Effector memory CD8-positive, alpha-beta T cell (primary cell): Measurements from ENCODE around the gene GPBP1L1.
A peak's percentile ranks its signal among the peaks of the same experiment; 100 is the strongest.

Experiments used
- ATAC-seq: fragments of 150-1000 bp; cut with Tn5 transposase; replicated peaks from 2 replicates; pipeline ENCODE4 v1.10.0; 2021; ENCODE audit warnings: mild to moderate bottlenecking, moderate library complexity
- DNase-seq, 3 experiments: peaks; one replicate each; pipeline ENCODE4 v3.0.0; 2021
- H3K27ac Mint-ChIP-seq, 2 donors: one replicate each; pipeline ENCODE4 v1.8.0; 2022; ENCODE audit warnings: mild to moderate bottlenecking in 2 of 2, mixed read lengths in 2 of 2, moderate library complexity in 2 of 2
- H3K27me3 Mint-ChIP-seq, 2 donors: one replicate each; pipeline ENCODE4 v1.8.0; 2022; ENCODE audit warnings: mixed read lengths in 2 of 2
- H3K36me3 Mint-ChIP-seq: one replicate; pipeline ENCODE4 v1.8.0; 2022; ENCODE audit warnings: mild to moderate bottlenecking, moderate library complexity, mixed read lengths; ENCODE audit not compliant: insufficient read depth
- H3K4me1 Mint-ChIP-seq, 2 donors: one replicate each; pipeline ENCODE4 v1.8.0; 2022; ENCODE audit warnings: low read depth in 2 of 2, mixed read lengths in 2 of 2
- H3K4me3 Mint-ChIP-seq, 2 donors: one replicate each; pipeline ENCODE4 v1.8.0; 2022; ENCODE audit warnings: mild to moderate bottlenecking in 2 of 2, mixed read lengths in 2 of 2, moderate library complexity in 2 of 2
- H3K9me3 Mint-ChIP-seq, 2 donors: one replicate each; pipeline ENCODE4 v1.8.0; 2022; ENCODE audit warnings: mixed read lengths in 2 of 2

The GPBP1L1 gene

DNA sequence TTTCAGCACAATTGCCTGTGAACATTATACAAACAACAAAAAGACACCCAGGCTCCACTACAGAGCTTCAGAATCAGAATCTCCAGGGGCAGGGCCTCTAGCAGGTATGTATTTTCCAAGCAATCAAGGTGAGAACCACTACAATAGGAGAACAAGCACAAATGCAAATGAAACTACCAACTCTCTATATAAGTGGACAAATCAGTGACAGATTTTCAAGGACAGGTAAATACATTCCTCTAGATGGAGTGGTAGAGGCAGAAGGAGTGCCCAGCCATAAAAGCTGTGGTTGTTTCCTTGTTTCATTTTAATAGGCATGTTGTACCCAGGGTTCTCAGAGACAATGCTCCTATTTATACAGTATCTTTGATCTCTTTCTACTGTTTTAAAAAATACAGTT, 42.4 kb downstream of the GPBP1L1 start:
- H3K4me1 Mint-ChIP-seq = peaks cover 4 to 6% of the 10 kb centered on the region in 2 donors
- peaks cover 56% of the 10 kb centered on the region for H3K36me3 Mint-ChIP-seq
- H3K27me3 Mint-ChIP-seq = no peaks in the 10 kb centered on the region
- no peak for DNase-seq
- no peak for ATAC-seq
- H3K9me3 Mint-ChIP-seq = no peaks in the 10 kb centered on the region
- H3K4me3 Mint-ChIP-seq = no peak overlapping the region
- peak overlapping the region in 1 of 2 donors; percentile 57 for H3K27ac Mint-ChIP-seq

- DNase-seq (no peak), ATAC-seq (no peak)
- Mint-ChIP-seq H3K4me1 (peaks cover 4 to 6% of the 10 kb centered on the region in 2 donors), H3K9me3 (no peaks in the 10 kb centered on the region), H3K36me3 (peaks cover 50% of the 10 kb centered on the region), H3K27ac (peak overlapping the region; percentile 23 to 24), H3K4me3 (no peak overlapping the region), H3K27me3 (no peaks in the 10 kb centered on the region)
Measured at GRCh38 chr1:45643321-45643720, 43.0 kb downstream of the GPBP1L1 start.

GRCh38 chr1:45640293-45640692, 46.0 kb downstream of the GPBP1L1 start:
- peaks cover 4 to 6% of the 10 kb centered on the region in 2 donors for H3K4me1 Mint-ChIP-seq
- no peaks in the 10 kb centered on the region for H3K9me3 Mint-ChIP-seq
- peaks cover 25% of the 10 kb centered on the region for H3K36me3 Mint-ChIP-seq
- peak overlapping the region; percentile 14 to 65 for H3K27ac Mint-ChIP-seq
- no peaks in the 10 kb centered on the region for H3K27me3 Mint-ChIP-seq
- no peak for ATAC-seq
- H3K4me3 Mint-ChIP-seq = no peak overlapping the region
- DNase-seq = no peak

- Mint-ChIP-seq H3K27me3 (no peaks in the 10 kb centered on the region), H3K36me3 (peaks cover 37% of the 10 kb centered on the region), H3K9me3 (no peaks in the 10 kb centered on the region), H3K4me1 (no peaks in the 10 kb centered on the region), H3K4me3 (no peak overlapping the region), H3K27ac (no peak overlapping the region)
- DNase-seq = no peak
- ATAC-seq = no peak
Measured at GRCh38 chr1:45635211-45635610, 51.1 kb downstream of the GPBP1L1 start.

GRCh38 chr1:45630429-45630828, 55.9 kb downstream of the GPBP1L1 start:
- H3K9me3 Mint-ChIP-seq = no peaks in the 10 kb centered on the region
- H3K4me1 Mint-ChIP-seq = no peaks in the 10 kb centered on the region

DNA sequence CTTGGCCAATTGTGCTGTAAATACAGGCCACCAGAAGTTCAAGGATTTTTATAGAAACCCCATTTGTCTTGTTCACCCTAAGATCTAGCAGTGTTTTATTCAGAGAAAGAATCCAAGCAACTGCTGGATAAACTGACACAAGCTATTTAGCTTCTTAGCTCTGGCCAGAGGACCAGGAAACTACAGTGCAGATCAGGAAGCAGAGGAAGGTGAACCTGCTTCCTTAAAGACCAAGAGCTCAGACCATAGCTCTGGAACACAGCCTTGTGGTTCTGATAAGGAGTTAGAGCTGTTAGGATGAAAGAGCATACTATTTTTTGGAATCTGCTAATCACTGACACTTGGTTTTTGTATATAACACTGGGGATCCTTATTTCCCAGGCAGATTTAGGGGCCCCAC, 57.3 kb downstream of the GPBP1L1 start:
- ATAC-seq (no peak), DNase-seq (no peak)
- Mint-ChIP-seq H3K9me3 (no peaks in the 10 kb centered on the region), H3K36me3 (peaks cover 63% of the 10 kb centered on the region), H3K4me1 (no peaks in the 10 kb centered on the region), H3K27me3 (no peaks in the 10 kb centered on the region), H3K4me3 (no peak overlapping the region), H3K27ac (no peak overlapping the region)

More at GRCh38 chr1:45630429-45630828, 55.9 kb downstream of the GPBP1L1 start:
- Mint-ChIP-seq H3K27ac (peak overlapping the region; percentile 29 to 44), H3K27me3 (no peaks in the 10 kb centered on the region), H3K36me3 (peaks cover 68% of the 10 kb centered on the region), H3K4me3 (no peak overlapping the region)
- ATAC-seq = no peak
- DNase-seq = no peak

DNA sequence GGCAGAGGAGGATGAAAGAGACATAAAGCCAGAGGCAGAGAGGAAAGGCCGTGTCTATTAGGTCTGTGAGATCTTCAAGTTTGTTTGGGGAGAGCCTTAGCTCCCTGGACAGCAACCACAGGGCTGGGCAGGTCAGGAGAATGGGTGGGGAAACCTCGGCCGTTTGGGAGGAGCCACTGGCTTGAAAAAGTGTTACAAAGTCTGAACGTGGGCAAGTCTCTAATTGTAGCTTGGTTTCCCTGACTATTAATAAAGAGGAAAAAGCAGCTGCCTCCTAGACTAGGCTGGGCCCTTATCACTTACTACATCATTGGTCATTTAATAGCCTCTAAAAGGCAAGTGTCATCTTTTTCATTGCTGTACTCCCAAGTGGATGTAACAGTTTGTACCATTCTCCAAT, 62.4 kb downstream of the GPBP1L1 start, which contains the start of gene CCDC17:
Gene CCDC17, minus strand, starts transcription at position 83 of the 400 bp plus-strand sequence. CDS start 145 bp downstream, outside the sequence.
- no peak for ATAC-seq
- H3K36me3 Mint-ChIP-seq = peaks cover 39% of the 10 kb centered on the region

GRCh38 chr1:45622524-45623394, 63.6 kb downstream of the GPBP1L1 start:
- ATAC-seq (no peak), DNase-seq (no peak)
- Mint-ChIP-seq H3K27me3 (no peaks in the 10 kb centered on the region), H3K4me3 (no peak overlapping the region), H3K27ac (peak overlapping the region in 1 of 2 donors; percentile 65), H3K4me1 (peaks cover 0 to 3% of the 10 kb centered on the region in 2 donors), H3K36me3 (peaks cover 39% of the 10 kb centered on the region), H3K9me3 (no peaks in the 10 kb centered on the region)

More for the DNA sequence above, 62.4 kb downstream of the GPBP1L1 start, which contains the start of gene CCDC17:
- Mint-ChIP-seq H3K27me3 (no peaks in the 10 kb centered on the region), H3K27ac (peak within 1 kb of the TSS; percentile 35 to 65), H3K4me3 (no peak within 1 kb of the TSS), H3K4me1 (peaks cover 0 to 3% of the 10 kb centered on the region in 2 donors), H3K9me3 (no peaks in the 10 kb centered on the region)
- DNase-seq = no peak

DNA sequence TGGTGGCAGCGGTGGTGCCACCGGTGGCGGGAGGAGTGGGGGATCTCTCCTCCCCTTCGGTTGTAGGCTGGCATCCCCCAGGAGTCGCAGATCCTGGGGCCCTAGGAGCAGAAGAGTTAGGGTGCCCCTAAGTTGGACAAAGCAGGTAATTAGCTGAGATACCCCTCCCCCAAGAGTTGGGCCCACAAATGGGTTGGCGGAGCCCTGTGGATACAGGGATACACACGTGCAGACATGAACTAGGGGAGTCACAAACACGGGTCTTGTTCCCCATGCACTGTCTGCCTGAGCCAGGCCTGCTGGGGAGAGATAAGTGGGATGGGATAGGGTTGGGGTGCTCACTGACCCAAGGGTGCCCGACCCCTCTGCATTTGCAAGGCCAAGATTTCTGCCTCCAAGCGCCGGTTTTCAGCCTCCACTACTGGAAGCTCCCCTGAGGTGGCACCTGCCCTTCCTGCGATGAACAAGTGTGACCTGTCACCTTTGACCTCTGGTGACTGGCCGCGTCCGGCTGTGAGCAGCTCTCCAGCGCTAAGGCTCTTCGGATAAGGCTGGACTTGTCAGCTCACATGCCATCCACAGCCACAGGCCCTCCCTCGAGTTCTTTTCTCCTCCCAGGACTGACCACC, 64.3 kb downstream of the GPBP1L1 start:
- Mint-ChIP-seq H3K27me3 (no peaks in the 10 kb centered on the region), H3K27ac (peak overlapping the region; percentile 25 to 63), H3K36me3 (peaks cover 39% of the 10 kb centered on the region), H3K4me3 (no peak overlapping the region), H3K4me1 (peaks cover 0 to 3% of the 10 kb centered on the region in 2 donors), H3K9me3 (no peaks in the 10 kb centered on the region)
- DNase-seq (no peak), ATAC-seq (no peak)

DNA sequence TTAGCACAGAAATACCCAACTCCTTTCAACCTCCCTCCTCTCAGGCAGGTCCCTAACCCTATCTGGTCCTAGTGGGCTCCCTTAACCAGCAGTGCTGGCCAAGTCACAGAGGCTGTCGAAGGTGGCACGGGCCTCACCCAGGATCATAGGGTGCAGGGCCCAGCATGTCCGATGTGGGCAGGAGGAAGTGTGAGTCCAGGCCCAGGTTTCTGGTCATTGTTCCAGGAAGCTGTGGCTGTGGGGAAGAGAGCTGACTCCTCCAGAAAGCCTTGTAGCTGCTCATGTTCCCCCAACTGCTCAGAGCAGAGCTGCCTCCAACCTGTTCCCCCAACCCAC, 64.9 kb downstream of the GPBP1L1 start:
- H3K9me3 Mint-ChIP-seq = no peaks in the 10 kb centered on the region
- ATAC-seq = no peak
- H3K36me3 Mint-ChIP-seq = peaks cover 39% of the 10 kb centered on the region

GRCh38 chr1:45620588-45621500, 65.5 kb downstream of the GPBP1L1 start:
- Mint-ChIP-seq H3K27ac (peak overlapping the region; percentile 25 to 63), H3K36me3 (peaks cover 39% of the 10 kb centered on the region), H3K4me3 (no peak overlapping the region), H3K4me1 (peaks cover 0 to 3% of the 10 kb centered on the region in 2 donors), H3K9me3 (no peaks in the 10 kb centered on the region), H3K27me3 (no peaks in the 10 kb centered on the region)
- ATAC-seq (no peak), DNase-seq (no peak)

More for the DNA sequence above, 64.9 kb downstream of the GPBP1L1 start:
- DNase-seq = no peak
- Mint-ChIP-seq H3K4me3 (no peak overlapping the region), H3K27ac (peak overlapping the region; percentile 25 to 63), H3K27me3 (no peaks in the 10 kb centered on the region), H3K4me1 (peaks cover 0 to 3% of the 10 kb centered on the region in 2 donors)

GRCh38 chr1:45619149-45619921, 67.0 kb downstream of the GPBP1L1 start:
- DNase-seq = no peak
- Mint-ChIP-seq H3K27me3 (no peaks in the 10 kb centered on the region), H3K36me3 (peaks cover 54% of the 10 kb centered on the region), H3K27ac (peak overlapping the region; percentile 32 to 68), H3K9me3 (no peaks in the 10 kb centered on the region), H3K4me1 (peaks cover 0 to 3% of the 10 kb centered on the region in 2 donors), H3K4me3 (no peak overlapping the region)
- no peak for ATAC-seq
